Left cardiac atrium (tissue), 4 donors: ENCODE data around the gene FBN1. TPM values are rescaled to one million over a fixed set of nuclear protein-coding genes. Genes with fewer than 3 reads are reported as not detected.

Experiments
- ATAC-seq, 2 donors: fragments of 200-7000 bp; cut with Tn5 transposase; one replicate each; pipeline ENCODE4 v1.9.1; 2020; ENCODE audit warnings: mild to moderate bottlenecking in 2 of 2, moderate library complexity in 2 of 2
- DNase-seq: peaks from one replicate; pipeline ENCODE4 v3.0.0-alpha.2; 2020
- intact Hi-C, 2 donors: fragments of 100-400 bp; cut with DNase I; formaldehyde crosslinking; loops; one replicate each; pipeline versions ENCODE4 v1.14.1 to v1.15.1; 2022 to 2023
- long read RNA-seq: library from polyadenylated mRNA; unstranded; transcript quantifications from one replicate; pipeline ENCODE4 v2.0.0, GENCODE V29; 2021
- total RNA-seq, 2 donors: library from RNA; stranded (reverse); fragmentation: NEBNext Ultra II Directional; extraction: Animal tissue kit (Norgen Biotek cat#: 25700); gene quantifications; one replicate each; pipeline ENCODE4 v1.2.1, GENCODE V29; 2021
- donor health status: DM: no; HTN: yes; CAD: no.
- donor health status: DM: no; HTN: yes; CAD: no; lungs with severe emphysema.
- donor health status: DM: yes; HTN: yes; CAD: no.
- donor health status: Dilated cardiomyopathy.

The FBN1 gene
- total RNA-seq: 100 to 1,000 TPM; 105 to 110 TPM
- long read RNA-seq, partial matches to known transcripts: 15 of 17 reads
- long read RNA-seq, other reads (novel, unspliced or antisense): 2 of 17 reads

DNA sequence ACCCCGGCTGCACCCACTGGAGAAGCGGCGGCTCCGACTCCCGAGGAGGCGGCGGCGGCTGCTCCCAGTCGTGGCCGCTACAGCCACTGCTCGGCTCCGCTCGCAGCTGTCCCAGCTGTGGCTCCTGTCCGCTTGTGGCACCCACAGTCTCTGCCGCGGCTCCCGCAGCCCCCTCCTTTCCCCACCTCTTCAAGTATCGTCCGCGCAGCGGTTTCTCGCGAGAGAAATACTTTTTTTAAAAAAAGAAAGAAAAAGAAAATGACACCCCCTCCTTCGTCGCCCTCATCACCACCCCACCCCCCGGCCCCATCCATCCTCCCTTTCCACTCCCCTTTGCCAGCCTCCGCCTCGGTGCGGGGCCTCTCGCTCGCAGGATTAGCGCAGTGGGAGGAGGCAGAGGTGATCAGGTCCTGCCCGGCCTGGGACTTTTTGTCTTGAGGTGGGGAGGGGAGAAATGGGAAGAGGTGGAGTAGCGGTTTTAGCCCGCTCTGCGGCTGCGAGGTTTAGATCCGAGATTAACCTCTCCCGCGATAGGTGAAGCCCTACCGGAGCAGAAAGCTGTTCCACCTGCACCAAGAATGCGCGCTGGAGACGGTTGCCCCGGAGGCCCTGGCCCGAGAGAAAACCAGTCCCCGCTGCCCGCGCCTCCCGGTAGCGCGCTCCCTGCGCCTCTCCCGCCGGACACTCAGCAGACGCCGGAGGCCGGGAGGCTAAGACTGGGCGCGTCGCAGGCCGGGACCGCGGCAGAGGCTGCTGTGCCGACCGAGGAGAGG lies at the start of gene FBN1:
Gene FBN1, minus strand, starts transcription at position 152 of the 773 bp plus-strand sequence. CDS start 940 bp downstream, outside the sequence.
- DNase-seq (peak; percentile 81), ATAC-seq (peak; percentile 83 to 87)
- intact Hi-C loops: loop anchor here (10.0 kb wide), 3 partner anchors 149 to 281 kb away; no protein-coding TSS in a partner anchor

DNA sequence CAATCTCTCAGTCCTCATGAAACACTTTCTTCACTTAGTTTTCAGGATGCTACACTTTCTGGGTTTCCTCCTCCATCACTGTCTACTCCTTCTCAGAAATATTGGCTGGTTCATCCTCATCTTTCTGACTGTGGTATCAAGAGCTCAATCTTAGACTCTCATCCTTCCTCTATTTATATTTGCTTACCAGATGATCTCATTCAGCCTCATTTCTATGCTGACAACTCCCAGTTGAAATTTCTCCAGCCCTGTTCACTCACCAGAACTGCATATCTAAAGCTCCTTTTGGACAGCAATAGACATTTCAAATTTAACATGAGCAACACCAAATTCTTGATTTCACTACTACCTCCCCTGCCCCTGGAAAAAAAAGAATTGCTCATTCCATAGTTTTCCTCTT lies 48.0 kb upstream of the FBN1 start:
- intact Hi-C loops: no loop called here
- no peak for DNase-seq
- ATAC-seq: peak in 1 of 2 donors; percentile 80

DNA sequence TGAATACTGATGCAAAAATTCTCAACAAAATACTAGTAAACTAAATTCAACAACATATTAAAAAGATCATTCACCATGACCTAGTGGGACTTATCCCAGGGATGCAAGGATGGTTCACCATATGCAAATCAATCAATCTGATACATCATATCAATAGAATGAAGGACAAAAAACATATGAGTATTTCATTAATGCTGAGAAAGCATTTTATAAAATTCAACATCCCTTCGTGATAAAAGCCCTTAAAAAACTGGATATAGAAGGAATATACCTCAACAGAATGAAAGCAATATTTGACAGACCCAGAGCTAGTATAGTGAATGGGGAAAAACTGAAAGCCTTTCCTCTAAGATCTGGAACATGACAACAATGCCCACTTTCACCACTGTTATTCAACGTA lies 43.0 kb upstream of the FBN1 start:
- DNase-seq (no peak), ATAC-seq (no peak)
- intact Hi-C loops: no loop called here

DNA sequence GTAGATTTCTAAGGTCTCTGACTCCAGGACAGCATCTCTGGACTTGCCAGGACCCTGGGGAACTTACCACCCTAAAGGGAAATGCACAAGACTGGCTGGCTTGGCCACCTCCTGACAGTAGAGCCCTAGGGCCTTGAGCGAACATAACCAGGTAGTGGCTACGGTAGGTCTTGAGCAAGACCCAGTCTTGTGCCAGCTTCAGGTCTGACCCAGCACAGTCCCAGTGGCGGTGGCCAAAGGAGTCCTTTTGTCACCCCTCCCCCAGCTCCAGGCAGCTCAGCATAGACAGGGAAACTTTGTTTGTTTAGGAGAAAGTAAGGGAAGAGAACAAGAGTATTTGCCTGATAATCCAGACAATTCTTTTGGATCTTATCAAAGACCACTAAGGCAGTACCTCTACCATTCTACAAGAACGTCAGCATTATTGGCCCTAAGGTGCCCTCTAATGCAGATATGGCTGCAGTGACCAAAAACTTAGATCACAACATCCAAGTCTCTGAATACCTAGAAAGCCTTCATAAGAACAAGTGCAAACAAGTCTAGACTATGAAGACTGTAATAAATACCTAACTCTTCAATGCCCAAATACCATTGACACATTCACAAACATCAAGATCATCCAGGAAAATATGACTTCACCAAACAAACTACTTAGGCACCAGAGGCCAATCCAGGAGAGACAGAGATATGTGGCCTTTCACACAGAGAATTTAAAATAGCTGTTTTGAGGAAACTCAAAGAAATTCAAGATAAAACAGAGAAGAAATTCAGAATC lies 38.7 kb upstream of the FBN1 start:
- ATAC-seq (no peak), DNase-seq (no peak)
- intact Hi-C loops: no loop called here

DNA sequence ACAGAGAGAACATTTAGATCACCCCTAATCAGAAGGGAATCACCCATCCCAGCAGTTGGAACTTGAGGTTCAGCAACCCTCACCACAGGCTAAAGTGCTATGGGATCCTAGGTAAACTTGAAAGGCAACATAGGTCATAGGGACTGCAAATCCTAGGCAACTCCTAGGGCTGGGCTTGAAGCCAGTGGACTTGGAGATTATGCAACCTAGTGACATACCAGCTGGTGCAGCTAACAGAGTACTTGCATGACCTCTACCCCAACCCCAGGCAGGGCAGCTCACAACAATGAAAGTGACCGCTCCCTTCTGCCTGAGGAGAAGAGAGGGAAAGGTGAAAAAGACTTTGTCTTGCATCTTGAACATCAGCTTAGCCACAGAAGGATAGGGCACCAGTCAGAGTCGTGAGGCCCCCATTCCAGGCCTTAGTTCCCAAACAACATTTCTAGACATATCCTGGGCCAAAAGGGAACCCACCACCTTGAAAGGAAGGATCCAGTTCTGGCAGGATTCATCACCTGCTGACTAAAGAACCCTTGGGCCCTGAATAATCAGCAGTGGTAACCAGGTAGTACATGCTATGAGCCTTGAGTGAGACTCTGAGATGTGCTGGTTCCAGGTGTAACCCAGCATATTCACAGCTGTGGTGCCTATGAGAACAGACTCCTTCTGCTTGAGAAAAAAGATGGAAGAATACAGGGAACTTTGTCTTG lies 37.6 kb upstream of the FBN1 start:
- intact Hi-C loops: no loop called here
- DNase-seq: peak; percentile 71
- peak; percentile 74 to 84 for ATAC-seq

DNA sequence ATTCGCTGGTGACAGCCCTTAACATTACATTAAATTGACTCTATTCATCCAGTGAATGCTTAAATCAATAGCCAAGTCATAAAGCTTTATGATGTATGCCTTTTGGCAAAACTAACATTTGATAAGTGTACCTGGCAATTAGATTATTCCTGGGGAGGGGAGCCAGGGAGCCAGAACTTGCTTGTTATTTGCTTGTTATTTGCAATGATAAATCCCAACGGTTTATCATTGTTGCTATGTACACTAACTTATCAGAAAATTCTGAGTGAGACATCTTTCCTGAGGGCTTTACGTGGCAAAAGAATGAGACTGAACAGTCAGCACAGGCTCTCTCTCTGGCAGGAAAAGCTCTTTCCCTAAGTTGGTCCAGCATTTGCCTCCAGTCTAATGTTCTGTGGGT lies 35.8 kb upstream of the FBN1 start:
- intact Hi-C loops: no loop called here
- no peak for DNase-seq
- ATAC-seq: peak in 1 of 2 donors; percentile 48

DNA sequence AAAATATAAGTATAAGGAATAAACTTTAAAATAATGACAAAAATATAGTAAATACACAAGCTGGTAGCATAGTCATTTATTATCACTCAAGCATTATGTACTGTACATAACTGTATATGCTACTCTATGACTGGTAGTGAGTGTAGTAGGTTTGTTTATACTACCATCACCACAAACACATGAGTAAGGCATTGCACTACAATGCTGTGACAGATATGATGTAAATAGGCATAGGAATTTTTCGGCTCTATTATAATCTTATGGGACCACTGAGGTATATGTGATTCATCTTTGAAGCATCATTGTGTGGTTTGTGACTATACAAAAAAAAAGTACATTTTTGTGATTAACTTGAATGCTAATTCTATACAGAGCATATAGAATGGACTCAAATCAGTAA lies 35.3 kb upstream of the FBN1 start:
- intact Hi-C loops: no loop called here
- ATAC-seq: no peak
- no peak for DNase-seq

DNA sequence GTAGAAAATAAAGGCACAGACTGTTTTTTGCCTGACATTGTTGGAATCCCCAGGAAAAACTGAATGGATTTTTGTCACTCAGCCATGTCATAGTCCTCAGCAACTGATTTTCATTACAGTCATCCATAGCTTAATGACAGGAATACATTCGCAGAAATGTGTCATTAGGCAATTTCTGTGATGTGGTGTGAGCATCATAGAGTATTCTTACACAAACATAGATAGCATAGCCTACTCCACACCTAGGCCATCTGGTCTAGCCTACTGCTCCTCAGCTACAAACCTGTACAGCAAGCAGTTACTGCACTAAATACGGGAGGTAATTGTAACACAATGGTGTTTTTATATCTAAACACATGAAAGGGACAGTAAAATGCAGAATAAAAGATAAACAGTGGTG lies 34.4 kb upstream of the FBN1 start:
- ATAC-seq (no peak), DNase-seq (no peak)
- intact Hi-C loops: no loop called here

DNA sequence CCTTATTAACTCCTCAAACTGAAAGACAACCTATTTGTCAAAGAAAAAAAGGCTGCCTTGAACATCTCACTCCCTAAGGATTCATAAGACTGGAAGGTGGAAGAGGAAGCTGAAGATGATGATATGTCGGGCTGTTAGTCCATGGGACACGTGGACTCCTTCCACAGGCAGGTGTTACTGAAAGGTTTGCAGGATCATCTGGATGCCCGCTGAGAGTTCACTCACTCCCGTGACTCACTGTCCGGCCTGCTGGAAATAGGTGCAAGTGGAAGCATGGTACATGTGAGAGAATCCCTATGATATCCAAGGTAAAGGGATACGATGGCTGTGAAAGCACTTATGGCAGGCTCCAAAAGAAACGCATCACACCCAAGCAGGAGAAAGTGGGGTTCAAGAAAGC lies 33.3 kb upstream of the FBN1 start:
- intact Hi-C loops: no loop called here
- ATAC-seq (no peak), DNase-seq (no peak)

DNA sequence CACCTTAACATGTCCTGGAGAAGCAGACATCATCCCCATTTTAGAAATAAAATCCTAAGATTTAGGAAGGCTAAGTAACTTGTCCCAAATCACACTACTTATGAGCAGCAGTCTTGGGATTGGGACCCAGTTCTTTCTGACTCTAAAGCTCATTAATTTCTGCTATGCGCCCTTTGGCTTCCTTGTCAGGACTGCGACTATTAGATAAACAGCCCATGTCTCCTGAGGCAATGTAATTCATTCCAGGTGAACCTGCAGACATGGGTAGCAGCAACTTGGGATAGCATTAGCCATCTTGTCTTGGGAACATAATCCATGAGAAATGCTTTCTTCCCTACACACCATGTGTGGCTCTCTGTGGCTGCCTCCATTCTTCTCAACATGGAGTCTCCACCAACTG lies 32.3 kb upstream of the FBN1 start:
- intact Hi-C loops: loop anchor here in 1 of 2 donors (2.0 kb wide), 1 partner anchor 17 kb away; no protein-coding TSS in a partner anchor
- no peak for DNase-seq
- ATAC-seq: no peak

DNA sequence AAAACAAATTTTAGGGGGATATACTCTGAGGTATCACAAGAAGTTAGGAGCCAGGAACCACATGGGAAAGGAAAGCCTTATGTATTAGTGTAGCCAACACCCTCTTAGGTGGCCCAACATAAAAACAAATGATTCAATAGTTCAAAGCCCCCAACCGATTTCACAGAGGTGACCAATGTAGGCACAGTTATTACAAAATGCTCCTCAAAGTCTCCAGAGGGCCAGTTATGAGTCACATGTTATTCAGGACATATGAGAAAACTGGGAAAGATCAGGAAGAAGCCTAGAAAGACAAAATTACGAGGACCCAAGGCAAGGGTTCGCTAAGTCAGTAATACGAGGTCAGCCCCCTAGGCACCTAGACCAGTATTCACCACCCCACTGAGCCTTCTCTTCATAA lies 29.9 kb upstream of the FBN1 start:
- ATAC-seq: no peak
- DNase-seq: no peak
- intact Hi-C loops: no loop called here

DNA sequence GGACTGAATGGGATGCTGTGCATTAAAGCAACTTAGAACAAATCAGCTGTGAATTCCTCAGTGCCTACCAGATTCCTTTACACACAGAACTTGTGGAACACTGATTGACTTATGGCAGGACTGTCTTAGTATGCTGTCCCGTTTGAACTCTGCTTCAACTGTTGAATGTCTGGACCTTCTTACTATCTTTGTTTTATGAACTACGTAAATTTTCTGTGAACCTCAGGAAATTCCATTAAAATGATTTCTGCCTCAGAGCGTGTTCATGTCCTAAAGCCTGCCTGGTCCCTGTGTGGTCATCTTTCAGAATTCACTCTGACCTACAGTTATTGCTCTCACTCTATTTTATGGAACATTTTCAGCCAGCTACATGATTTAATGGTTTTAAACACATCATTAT lies 29.4 kb upstream of the FBN1 start:
- DNase-seq (no peak), ATAC-seq (no peak)
- intact Hi-C loops: no loop called here

DNA sequence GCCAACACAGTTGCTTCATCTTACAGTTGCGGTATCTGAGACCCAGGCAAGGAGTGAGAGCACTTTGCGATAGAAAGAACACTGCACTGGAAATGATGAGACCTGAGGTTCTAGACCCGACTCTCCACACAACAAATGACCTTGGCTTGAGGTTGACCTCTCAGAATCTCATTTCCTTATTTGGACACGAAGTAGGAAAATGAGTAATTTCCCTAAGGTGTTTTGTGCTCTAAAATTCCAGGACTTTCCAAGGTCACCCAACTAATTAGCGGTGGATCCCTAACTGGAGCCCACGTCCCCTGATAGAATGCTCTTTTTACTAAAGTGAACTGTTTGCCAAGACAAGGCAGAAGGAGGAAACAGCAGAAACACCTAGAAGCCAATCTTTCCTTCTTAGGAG lies 26.7 kb upstream of the FBN1 start:
- ATAC-seq (no peak), DNase-seq (no peak)
- intact Hi-C loops: no loop called here

DNA sequence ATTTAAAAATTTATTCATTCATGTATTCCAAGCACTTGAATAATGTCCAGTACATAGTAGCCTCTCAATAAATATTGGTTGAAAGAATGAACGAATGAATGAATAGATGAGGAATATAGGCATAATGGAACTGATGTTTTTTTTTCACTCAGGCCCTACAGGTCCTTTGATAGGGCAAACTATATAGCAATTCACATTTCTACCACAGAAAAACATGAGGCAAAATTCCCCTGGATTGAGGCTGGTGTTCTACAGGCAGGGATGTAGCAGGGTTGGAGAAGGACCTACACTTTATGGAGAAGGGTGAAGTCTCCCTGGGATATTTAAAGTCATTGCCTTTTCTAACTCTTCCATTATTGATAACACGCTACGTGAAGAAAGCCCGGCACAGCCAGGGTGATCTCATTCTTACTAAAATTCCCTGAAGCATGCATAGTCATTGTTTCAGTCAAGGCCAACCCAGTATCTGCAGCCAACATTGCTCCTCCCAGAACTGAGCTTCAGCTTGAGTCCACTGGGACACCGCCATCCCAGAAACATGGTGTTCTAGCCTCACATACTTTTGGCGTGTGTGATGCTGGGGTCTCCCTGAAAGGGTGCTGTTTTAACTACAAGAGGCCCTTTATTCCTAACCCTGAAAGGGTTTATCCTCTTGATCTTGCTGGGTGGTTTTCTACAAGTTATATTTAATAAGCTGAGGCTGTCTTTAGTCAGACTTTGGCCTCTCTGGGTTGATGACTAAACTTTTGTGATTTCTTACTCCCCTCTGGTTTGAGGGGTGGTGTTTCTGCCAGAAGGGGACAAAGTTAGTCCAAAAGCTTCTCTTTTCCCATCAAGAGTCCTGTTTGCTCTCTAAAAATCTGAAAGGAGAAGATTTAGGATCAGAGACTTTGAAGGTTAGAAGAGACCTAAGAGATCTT lies 25.9 kb upstream of the FBN1 start:
- intact Hi-C loops: no loop called here

DNA sequence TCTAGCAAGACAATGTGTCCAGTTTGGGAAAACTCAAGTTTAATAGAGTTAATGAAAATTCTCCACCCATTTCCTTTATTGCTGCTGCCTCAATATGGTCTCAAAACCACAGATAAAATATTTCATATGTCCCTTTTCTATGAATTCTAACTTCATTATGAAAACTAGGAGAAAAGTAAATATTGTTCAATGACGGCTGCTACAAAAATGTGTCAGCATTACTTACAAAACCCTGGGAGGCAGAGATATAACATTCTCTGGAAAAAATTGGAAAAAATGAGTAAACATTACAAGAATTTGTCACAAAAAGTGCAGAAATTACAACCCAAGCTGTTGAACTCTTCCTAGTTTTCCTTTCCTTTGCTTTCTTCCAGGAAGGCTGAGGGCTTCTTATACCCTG lies 22.2 kb upstream of the FBN1 start:
- DNase-seq (no peak), ATAC-seq (no peak)
- intact Hi-C loops: no loop called here

More for the DNA sequence above, 25.9 kb upstream of the FBN1 start:
- DNase-seq (peak; percentile 78), ATAC-seq (peak; percentile 88 to 91)

DNA sequence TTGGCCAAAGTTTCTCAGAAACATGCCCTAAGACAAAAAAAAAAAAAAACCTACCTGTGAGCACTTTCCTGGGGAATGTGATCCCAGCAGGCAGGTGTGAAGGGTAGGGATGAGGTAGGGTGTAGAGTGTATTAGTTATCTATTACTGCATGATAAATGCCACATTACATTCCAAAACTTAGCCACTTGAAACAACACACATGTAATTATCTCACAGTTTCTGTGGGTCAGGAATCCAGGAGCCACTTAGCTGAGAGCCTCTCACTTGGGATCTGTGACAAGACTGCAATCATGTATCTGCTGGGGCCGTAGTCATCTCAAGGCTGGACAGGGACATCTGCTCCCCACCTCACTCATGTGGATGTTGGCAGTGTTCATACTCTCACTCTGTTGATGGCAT lies 18.9 kb upstream of the FBN1 start:
- ATAC-seq (no peak), DNase-seq (no peak)
- intact Hi-C loops: no loop called here

DNA sequence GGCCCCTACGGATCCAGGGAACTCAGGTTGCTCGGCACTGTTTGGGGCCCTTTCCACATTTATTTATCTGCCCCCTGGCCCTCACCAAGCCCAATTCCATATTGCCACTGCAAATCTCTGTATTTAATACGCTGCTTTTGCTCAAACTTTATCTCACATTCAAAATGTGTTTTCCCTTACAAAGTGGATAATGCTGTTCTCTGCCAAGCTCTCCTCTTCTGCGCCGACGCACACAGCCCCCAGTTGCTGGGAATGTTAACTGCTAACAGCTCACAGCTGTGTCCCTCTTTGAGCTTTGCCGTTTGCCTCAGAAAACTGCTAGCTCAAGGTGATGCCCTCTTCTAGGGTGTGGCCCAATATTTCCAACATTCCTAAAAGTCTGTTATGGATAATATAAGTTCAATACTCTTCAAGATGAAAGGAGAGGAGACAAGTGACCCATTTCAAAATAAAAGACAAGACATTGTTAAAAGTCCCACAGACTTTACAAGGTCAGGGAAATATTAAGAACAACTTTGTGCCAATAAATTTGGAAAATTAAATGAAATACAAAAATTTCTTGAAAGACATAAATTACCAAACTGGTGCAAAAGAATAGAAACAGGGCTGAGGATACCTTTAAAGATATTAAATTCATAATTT lies 12.6 kb upstream of the FBN1 start:
- no peak for DNase-seq
- intact Hi-C loops: no loop called here
- peak; percentile 68 to 70 for ATAC-seq

DNA sequence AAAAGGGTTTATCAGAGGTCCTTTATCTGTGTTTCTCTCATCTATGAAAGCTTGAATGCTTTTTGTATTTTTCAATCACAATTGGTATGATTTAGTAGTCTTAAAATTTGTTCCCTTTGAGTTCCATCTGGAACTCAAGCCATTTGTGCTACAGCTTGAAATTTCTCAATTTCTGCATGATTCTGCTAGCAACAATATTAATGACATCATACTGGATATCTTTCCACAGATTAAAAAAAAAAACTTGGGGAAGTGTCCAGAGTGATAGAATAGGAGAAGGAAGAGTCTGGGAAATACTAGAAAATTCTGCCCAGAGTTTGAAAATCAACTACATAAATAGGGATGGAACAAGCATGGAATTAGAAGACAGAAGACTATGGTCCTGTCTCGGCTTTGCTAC lies 9.3 kb upstream of the FBN1 start:
- ATAC-seq: peak; percentile 20 to 35
- intact Hi-C loops: no loop called here
- DNase-seq: no peak
